AG20443 (cell line): ENCODE results near the gene SH3BGR.
"Not testable (repeated sequence)": the region's sequence is repeated elsewhere in the genome, so short reads cannot be mapped to it uniquely, and the experiment has no call there.

Source experiments
- DNase-seq: peaks from one replicate; pipeline ENCODE4 v3.0.0; 2012; ENCODE audit warnings: low spot score, mixed read lengths

SH3BGR gene

DNA sequence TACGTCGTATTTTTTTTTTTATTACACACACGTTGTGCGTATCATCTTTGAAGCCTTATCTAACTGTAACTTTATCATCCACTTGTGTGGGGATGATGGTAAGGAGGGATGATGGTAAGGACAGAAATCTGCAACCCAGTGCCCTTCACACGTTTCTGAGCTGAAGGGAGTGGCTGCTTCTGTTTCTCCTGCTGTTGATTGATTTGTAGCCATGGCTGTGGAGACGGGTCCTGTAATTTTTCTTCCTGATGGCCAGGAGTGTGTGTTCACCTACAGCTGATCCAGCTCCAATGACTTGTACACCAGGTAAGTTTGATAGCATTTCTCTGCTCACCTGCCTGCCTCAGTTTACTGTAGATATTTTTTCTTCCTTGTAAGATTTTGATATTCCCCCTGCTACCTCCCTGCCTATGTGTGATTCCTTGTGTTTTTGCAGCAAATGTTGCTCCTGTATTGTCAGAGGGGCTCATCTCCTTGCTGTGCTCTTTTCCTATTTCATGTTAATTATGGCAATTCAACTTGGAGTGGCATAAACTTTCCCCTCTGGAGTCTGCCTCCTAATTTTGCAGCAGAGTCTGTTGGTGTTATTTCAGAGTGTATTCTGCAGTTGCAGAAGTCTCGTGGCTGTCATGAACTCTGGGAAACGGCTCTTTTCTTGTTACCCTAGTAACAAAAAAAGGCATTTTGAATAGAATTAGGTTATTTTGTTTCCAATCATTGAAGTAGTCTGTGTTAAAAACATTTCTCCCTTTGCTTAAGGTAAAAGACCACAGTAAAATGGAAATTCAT lies 64.1 kb downstream of the SH3BGR start:
- no peak for DNase-seq

DNA sequence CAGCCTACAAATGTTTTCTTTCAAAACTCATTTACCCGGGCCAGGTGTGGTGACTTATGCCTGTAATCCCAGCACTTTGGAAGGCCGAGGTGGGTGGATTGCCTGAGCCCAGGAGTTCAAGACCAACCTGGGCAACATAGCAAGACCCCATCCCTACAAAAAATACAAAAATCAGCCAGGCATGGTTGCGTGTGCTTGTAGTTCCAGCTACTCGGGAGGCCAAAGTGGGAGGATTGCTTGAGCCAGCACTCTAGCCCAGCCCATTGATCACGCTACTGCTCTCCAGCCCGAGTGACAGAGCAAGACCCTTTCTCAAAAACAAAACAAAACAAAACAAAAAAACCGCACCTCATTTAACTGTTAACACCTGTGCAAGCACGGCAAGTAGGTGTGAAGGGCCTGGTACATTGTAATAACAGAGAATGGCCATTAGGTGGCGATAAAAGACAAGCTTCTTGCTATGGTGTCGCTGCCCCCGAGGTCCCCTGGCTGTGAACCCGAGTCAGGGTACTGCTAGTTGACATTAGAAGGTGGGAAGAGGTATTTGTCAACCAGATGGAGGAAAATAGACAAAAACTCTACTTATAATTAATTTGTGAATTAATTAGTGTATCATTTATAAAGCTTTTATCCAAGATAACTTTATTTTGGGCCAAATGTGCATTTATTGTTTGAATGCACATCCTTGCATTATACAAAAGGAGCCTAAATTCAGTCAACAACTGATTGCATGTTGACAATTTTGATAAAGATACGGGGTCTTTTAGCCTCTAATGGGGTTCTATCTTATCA lies 66.5 kb downstream of the SH3BGR start:
- peak; percentile 82 for DNase-seq

DNA sequence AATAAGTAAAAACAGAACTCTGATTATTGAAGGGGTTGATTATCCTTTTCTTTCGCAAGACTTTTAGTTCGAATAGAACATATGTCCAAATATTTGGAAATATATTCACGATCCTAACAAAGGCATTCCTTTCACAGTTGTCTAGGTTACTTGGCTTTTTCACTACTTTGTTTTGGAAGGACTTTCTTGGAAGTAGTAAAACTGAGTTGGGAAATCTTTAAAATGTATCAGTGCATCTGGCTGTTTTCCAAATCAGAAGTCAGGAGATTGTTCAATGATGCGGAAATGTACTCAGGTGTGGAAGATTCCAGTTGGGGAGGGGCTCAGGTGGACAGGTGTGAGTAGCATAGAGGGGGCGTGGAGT lies 67.1 kb downstream of the SH3BGR start:
- DNase-seq: no peak

DNA sequence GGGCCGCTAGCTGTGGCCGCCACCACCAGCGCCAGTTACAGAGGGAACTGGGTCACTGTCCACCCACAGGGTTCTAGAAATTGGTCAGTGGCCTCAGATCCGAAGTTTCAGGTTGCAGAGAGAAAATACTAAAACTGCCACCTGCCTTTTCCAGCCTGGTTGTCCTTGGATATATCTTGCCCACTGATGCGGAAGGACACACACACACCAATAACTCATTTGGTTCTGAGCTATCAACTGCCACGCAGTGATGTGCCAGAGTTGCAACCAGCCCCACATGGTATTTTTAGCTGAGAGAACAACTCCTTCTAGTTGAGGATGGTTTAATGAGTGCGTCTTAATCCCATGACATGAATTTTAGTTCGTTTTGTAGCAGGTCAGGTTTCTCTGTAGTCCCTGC lies 68.1 kb downstream of the SH3BGR start:
- DNase-seq: no peak

DNA sequence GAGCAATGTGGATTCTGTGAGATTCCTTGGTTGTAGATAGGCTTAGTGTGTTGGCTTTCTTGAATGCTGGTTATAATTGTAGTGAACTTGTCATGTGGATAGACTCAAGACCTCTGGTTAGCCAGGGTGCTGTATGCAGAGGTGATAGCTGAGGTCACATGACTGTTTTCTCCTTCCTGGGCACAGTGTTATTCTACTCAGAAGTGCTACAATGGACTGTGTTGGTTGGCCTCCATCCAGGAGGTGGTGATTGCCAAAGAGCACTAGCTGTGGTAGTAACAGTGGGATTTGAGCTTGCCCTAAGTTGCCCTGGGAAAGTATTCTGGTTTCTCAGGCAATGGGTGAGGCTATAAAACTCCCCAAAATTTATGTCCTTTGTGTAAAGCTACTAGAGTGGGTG lies 71.6 kb downstream of the SH3BGR start:
- no peak for DNase-seq

DNA sequence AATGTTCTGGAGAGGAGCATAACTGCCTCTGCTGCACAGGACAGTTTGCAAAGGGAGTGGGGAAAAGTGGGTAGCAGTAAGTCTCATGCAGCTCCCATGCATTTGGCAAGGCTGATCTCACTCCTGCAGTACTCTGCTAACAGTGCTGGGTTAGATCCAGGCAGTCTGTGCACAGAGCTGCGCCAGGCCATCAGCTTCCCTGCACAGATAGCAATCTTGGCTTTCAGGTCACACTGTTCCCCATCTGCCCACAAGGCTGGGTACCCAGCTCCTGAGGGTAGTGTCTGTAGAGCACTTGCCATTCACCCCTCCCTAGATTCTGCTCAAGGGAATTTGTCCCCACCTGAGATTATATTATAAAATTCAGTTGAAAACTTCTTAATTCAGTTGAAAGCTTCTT lies 72.1 kb downstream of the SH3BGR start:
- no peak for DNase-seq

DNA sequence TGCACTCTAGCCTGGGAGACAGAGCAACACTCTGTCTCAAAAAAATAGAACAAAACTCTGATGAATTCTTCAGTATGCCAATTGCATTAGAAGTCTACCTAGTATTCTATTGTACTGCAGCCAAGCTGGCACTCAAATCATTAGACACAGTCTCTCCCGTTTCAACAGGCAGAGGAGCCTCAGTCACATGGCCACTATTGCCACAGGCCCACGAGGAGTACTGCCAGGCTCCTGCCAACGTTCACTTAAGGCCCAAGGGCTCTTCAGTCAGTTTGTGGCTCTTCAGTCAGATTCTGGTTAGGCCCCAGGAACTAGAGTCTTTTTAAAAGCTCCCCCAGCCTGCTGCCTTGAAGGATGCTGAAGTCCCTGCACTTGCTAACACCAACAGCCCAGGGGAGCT lies 73.4 kb downstream of the SH3BGR start:
- no peak for DNase-seq

DNA sequence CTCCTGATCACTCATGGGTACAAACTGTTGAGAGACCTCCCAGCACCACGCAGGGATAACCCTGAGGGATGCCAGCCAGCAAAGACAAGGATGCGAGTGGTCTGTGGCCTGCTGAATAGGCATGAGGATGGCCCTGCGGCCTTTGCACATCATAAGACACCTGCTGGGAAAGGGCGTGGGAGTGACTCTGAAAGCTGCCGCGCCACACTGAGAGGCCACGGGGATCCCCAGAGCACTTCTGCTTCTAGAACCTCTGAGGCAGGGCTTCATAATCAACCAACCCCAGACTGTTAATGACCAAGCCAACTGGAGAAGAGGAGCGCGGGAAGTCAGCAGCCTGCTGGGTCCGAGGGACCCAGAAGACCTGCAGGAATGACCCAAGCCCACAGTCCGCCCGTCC lies 73.8 kb downstream of the SH3BGR start:
- no peak for DNase-seq

DNA sequence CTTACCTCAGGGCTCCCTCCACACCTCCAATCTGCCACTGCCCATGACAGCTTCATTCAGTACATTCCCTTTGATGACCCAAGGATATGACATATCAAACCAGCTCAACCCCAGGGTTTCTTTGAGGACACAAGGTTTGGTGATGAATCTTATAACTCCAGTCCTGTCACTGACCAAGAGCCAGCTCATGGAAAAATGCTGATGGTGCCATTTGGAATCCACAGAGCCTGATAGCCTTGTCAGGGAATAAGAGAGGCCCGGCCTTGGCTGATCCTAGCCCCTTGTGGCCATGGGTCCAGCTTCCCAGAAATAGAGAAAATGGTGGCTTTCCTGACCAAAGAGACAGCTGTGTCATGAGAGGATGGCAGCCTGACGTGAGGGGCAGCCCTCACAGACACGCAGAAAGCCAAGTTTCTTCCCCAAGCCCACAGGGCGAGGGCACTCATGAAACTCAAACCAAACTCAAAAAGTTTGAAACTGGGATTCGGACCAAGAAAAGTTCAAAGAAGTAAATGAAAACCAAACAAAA lies 75.4 kb downstream of the SH3BGR start:
- no peak for DNase-seq

DNA sequence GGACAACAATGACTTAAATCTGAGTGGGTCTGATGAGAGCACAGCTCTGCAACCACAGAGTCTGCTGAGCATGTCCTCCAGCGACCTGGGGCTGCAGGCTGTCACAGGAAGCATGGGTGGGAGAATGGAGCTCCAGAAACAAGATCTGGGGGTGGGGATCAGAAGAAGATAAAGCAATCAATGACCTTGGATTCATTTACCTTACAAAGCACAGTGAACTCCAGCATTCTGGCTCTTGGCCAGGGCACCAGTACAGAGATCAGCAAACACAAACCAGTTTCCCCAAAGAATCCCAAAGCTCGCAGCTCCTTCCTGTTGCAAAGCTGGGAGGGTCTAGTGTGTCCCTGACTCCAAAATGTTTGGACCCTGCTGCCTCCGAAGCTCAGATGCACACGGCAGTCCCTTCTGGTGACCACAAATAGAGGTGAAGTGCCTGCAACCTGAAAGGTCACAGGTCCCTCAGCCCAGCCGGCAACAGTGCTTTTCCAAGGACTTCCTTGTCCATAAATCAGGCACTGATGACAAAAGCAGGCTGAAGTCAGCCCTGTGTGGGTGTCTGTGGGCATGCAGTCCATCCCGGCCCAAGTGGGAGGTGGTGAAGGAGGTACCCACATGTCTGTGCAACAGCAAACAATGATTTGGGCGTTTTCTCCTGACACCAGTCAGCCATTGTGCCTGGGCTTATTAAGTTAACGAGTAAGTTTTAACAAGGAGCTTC lies 76.1 kb downstream of the SH3BGR start:
- DNase-seq: no peak

DNA sequence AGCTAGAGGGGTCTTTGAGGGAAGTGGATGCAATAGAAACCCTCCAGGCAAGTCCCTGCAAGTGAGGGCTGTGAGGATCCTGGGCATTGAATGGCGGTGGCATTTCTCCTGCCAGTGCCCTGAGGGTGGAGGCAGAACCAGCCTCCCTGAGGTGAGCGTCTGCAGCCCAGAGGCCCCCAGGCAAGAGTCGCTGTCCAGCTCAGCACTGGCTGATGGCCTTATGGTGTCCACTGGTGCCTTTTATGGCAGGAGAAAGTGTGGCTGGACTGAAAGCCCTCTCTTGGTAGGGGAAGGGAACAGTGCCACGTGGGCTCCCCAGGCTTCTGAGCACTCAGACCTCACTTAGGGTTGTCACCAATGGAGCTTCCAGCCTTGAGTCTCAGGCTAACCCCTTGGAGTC lies 77.3 kb downstream of the SH3BGR start:
- DNase-seq: no peak

DNA sequence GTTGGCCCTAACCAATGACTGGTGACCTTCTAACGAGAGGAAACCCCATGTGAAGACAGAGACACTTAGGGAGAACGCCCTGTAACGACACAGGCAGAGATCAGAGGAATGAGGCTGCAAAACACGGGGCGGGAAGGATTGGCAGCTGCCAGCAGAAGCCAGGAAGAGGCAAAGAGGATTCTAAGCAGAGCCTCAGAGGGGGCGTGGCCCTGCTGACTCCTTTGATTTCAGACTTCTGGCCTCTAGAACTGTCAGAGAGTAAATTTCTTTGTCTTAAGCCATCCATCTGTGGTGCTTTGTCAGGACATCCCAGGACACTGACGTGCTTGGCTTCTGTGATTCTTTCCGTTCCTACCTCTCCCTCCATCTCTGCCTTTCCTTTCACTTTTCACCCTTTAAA lies 79.3 kb downstream of the SH3BGR start:
- no peak for DNase-seq

DNA sequence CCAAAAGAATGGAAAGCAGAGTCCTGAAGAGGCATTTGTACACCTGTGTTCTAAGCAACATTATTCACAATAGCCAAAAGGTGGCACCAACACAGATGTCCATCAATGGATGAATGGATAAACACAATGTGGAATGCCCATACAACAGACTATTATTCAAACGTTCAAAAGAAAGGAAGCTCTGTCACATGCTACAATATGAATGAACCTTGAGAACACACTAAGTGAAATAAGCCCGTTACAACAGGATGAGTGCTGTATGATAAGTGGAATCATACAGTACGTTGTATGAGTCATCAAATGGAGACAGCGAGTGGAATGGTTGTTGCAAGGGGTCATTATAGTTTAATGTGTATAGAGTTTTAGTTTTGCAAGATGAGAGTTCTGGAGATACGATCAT lies 80.1 kb downstream of the SH3BGR start:
- DNase-seq: no peak

DNA sequence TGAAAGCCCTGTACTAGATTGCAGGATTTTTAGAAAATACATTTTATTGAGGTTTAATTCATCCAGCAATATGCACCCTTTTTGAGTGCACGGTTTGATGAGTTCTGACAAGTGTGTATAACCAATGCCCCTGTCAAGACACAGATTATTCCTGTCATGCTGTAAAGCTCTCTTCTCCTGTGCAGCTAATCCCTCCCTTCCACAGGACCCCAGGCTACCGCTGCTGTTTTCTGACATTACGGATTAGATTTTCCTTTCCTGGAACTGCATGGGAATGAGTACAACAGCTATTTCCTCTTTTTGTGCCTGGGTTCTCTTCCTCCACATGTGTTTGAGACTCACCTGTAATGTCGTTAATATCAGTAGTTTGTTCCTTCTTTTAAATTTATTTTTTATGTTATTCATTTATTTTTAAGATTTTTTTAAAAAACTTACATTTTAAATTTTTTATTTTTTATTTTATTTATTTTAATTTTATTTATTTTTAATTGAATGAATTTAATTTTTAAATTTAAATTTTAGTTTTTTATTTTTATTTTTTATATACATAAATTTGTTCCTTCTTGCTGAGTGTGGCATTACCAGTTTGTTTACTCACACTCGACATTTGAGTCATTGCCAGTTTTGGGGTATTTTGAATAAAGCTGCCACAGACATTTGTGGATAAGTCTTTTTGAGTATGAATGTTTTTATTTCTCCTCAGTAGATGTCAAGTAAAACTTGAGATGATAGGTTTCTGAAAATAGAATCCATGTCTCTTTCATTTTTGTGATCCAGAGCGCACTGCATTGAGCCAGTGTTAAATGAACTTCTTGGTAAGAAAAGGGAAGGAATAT lies 82.0 kb downstream of the SH3BGR start:
- no peak for DNase-seq

DNA sequence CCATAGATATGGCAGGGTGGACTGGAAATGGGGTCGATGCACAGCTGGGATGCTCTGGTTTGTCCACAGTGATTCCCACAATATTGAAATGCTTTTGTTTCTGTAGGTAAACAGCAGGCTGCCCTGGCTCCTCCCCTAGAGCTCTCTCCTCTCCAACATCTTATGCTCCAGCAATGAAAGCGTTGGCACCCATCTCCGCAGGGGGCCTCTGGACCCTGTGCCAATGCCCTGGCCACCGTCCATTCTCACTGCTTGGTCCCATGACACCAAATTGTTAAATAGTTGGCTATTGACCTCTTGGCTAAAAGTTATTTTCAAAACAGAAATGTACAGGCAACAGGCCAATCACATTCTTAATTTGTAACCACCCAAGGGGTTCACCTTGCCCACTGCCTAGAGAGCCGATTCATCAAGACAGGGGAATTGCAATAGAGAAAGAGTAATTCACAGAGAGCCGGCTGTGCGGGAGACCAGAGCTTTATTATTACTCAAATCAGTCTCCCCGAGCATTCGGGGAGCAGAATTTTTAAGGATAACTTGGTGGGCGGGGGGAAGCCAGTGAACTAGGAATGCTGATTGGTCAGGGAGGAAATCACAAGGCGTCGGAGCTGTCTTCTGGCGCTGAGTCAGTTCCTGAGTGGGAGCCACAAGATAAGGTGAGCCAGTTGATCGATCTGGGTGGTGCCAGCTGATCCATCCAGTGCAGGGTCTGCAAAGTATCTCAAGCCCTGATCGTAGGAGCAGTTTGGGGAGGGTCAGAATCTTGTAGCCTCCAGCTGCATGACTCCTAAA lies 84.1 kb downstream of the SH3BGR start:
- no peak for DNase-seq

DNA sequence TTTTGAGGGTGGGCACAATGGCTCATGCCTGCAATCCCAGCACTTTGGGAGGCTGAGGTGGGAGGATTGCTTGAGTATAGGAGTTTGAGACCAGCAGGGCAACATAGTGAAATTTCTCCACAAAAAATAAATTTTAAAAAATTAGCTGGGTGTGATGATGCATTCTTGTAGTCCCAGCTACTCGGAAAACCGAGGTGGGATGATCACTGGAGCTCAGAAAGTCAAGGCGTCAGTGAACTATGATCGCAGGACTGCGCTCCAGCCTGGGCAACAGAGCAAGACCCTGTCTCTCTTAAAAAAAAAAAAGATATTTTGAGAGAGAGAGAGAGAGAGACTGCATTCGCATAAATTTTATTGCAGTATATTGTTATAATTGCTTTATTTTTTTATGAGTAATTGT lies 85.1 kb downstream of the SH3BGR start:
- DNase-seq: no peak

DNA sequence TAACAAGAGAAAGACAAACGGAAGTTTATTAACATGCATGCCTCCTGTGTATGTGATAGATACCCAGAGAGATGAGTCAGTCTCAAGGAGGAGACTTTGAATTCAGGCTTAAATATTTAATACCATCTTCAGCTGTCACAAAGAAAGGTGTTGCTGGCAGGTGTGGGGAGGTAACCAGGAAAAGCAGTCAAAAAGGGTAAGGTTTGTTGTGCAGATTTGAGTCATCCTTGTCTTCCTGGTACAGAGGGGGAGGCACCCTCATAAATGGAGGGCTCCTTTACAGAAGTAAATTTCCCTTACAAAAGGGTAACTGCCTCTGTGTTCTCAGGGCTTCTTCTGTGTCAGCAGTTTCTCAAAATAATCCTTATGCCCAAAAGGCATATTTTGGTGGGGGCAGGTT lies 85.8 kb downstream of the SH3BGR start:
- no peak for DNase-seq

DNA sequence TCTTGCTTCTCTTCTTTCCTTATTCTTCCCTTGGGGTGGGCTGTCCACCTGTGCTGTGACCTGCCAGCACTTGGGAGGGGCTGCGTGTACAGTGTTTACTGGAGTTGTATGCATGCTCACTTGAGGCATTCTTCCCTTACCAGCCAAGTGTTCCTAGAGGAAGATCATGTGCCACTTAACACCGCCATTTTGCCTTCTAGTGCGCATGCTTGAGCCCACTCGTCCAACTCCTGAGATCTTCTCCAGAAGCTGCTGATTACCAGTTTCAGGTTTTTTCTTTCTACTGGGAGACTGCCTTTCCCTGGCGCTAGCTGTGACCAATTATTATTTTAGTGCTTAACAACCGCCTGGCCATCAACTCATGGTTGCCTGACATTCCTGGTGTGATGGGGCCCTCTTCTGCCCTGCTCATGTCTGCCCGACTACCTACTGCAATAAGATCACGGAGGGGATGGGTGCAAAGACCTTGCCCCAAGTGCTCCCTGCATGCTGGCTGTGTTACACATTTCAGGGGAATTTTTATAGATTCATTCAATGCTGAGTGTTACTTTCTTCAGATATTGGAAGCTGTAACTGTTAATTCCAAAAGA lies 86.8 kb downstream of the SH3BGR start:
- no peak for DNase-seq

DNA sequence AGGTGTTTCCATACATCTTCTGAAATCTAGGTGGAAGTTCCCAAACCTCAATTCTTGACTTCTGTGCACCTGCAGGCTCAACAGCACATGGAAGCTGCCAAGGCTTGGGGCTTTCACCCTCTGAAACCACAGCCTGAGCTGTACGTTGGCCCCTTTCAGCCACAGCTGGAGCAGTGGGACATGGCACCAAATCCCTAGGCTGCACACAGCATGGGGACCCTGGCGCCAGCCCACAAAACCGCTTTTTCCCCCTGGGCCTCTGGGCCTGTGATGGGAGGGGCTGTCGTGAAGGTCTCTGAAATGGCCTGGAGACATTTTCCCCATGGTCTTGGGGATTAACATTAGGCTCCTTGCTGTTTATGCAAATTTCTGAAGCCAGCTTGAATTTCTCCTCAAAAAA lies 88.6 kb downstream of the SH3BGR start:
- DNase-seq: not testable (repeated sequence)

DNA sequence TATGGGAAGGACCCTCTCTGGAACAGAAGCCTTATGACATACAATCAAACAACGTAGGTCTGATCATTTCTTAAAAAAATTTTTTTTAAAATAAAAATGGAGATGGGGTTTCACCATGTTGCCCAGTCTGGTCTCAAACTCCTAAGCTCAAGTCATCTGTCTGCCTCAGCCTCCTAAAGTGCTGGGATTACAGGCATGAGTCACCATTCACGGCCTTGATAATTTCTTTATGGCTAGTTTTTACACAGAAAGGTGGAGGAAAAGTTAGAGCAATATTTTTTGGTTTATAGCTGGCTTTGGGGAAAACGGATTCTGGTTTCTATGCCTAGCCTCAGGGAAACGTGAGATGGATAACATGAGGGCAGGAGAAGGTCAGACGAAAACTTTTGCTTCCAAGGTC lies 91.0 kb downstream of the SH3BGR start:
- no peak for DNase-seq

DNA sequence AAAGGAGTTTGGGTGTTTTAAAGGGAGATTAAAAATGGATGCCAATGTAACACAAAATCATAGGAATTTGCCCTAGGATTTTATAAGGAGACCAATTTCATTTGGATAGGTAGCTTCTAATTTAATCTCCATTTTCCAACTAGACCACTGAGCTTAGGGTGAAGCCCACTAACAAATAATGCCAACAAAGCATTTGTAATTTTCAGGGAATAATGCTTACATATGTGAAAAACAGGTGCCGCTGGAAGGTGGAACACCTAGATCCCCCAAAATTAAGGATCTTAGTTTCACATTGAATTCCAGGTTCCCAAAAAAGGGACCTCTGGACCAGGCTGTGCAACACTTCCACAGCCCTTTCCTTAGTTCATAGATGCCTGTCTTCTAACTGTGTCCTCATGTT lies 94.8 kb downstream of the SH3BGR start:
- DNase-seq: no peak
